NT2/D1 (cell line): ENCODE data around the gene RHOBTB3.

Experiments
- SUZ12 ChIP-seq: IDR thresholded peaks from 2 replicates; pipeline ENCODE4 v1.6.1; 2011; ENCODE audit not compliant: insufficient read length, insufficient read depth; ENCODE audit errors: extremely low read depth
- YY1 ChIP-seq: IDR thresholded peaks from 2 replicates; pipeline ENCODE4 v1.6.1; 2011; ENCODE audit not compliant: insufficient read length, insufficient read depth

GRCh38 chr5:95746194-95746593, 15.1 kb downstream of the RHOBTB3 start:
- no peak for TF ChIP-seq SUZ12
- no peak for TF ChIP-seq YY1
